ENCODE data around the gene PDCL2.

DNA sequence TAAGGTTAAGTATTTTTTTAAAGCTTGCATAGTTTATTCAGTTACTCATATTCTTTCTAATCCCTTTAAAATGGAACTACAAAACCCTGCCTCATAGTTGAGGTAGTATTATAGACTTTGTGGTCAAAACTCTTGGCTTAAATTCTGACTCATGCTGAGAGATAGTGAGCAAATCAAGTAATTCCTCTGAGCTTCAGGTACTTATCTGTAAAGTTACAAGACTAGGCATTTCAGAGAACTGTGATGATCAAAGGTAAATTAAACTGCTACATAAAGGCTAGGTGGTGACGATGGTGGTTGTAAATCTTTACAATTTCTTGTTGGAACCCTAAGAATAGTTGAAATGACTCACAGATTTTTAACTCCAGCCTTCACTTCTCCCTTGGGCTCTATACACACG is 42.2 kb downstream of the PDCL2 start:
- TF ChIP-seq CBFB (CRISPR knock-in tag; IDR thresholded peaks at IDR 0.05), result no peak
- TF ChIP-seq ZKSCAN1 (IDR thresholded peaks at IDR 0.05; ENCODE audit: low read length), result no peak
- TF ChIP-seq EEA1 (CRISPR knock-in tag; IDR thresholded peaks at IDR 0.05; ENCODE audit: borderline replicate concordance), result no peak
- no peak for TF ChIP-seq NCOR1 (IDR thresholded peaks at IDR 0.05; ENCODE audit: borderline replicate concordance, low read length)
- no peak for TF ChIP-seq XRCC5 (optimal IDR thresholded peaks at IDR 0.05; ENCODE audit: low read length)
- no peak for TF ChIP-seq SRSF9 (IDR thresholded peaks at IDR 0.05; ENCODE audit: borderline replicate concordance, insufficient read depth, low read depth, low read length, poor library complexity, severe bottlenecking)
- TF ChIP-seq, protein P1, sequence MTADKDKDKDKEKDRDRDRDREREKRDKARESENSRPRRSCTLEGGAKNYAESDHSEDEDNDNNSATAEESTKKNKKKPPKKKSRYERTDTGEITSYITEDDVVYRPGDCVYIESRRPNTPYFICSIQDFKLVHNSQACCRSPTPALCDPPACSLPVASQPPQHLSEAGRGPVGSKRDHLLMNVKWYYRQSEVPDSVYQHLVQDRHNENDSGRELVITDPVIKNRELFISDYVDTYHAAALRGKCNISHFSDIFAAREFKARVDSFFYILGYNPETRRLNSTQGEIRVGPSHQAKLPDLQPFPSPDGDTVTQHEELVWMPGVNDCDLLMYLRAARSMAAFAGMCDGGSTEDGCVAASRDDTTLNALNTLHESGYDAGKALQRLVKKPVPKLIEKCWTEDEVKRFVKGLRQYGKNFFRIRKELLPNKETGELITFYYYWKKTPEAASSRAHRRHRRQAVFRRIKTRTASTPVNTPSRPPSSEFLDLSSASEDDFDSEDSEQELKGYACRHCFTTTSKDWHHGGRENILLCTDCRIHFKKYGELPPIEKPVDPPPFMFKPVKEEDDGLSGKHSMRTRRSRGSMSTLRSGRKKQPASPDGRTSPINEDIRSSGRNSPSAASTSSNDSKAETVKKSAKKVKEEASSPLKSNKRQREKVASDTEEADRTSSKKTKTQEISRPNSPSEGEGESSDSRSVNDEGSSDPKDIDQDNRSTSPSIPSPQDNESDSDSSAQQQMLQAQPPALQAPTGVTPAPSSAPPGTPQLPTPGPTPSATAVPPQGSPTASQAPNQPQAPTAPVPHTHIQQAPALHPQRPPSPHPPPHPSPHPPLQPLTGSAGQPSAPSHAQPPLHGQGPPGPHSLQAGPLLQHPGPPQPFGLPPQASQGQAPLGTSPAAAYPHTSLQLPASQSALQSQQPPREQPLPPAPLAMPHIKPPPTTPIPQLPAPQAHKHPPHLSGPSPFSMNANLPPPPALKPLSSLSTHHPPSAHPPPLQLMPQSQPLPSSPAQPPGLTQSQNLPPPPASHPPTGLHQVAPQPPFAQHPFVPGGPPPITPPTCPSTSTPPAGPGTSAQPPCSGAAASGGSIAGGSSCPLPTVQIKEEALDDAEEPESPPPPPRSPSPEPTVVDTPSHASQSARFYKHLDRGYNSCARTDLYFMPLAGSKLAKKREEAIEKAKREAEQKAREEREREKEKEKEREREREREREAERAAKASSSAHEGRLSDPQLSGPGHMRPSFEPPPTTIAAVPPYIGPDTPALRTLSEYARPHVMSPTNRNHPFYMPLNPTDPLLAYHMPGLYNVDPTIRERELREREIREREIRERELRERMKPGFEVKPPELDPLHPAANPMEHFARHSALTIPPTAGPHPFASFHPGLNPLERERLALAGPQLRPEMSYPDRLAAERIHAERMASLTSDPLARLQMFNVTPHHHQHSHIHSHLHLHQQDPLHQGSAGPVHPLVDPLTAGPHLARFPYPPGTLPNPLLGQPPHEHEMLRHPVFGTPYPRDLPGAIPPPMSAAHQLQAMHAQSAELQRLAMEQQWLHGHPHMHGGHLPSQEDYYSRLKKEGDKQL (CRISPR knock-in tag; IDR thresholded peaks at IDR 0.05; ENCODE audit: low read depth), result no peak
